Right ventricle myocardium superior (tissue), 1 donor: ENCODE results near the gene SLC30A2. TPM values are rescaled to one million over a fixed set of nuclear protein-coding genes. Genes with fewer than 3 reads are reported as not detected.
A peak's percentile ranks its signal among the peaks of the same experiment; 100 is the strongest.

Experiments used
- ATAC-seq: fragments of 200-7000 bp; cut with Tn5 transposase; one replicate; pipeline ENCODE4 v1.9.1; 2020; ENCODE audit warnings: mild to moderate bottlenecking; ENCODE audit not compliant: poor library complexity
- DNase-seq: peaks from one replicate; pipeline ENCODE4 v3.0.0-alpha.2; 2020
- intact Hi-C: fragments of 100-400 bp; cut with DNase I; formaldehyde crosslinking; loops from one replicate; pipeline ENCODE4 v1.11.2; 2022
- total RNA-seq: library from RNA; stranded (reverse); fragmentation: NEBNext Ultra II Directional; extraction: Animal tissue kit (Norgen Biotek cat#: 25700); gene quantifications from one replicate; pipeline ENCODE4 v1.2.1, GENCODE V29; 2021
- donor health status: DM: no; HTN: yes; CAD: no; lungs with severe emphysema.

The SLC30A2 gene
- total RNA-seq, 1 donor from 2014 or later, result 3.0 TPM

- ATAC-seq, result peak; percentile 10
- intact Hi-C loops, result no loop called here
- DNase-seq, result no peak
Observed at GRCh38 chr1:26015358-26015757, 30.6 kb downstream of the SLC30A2 start.

GRCh38 chr1:26014179-26014578 is 31.7 kb downstream of the SLC30A2 start:
- DNase-seq (no peak), ATAC-seq (no peak)
- intact Hi-C loops, result no loop called here

DNA sequence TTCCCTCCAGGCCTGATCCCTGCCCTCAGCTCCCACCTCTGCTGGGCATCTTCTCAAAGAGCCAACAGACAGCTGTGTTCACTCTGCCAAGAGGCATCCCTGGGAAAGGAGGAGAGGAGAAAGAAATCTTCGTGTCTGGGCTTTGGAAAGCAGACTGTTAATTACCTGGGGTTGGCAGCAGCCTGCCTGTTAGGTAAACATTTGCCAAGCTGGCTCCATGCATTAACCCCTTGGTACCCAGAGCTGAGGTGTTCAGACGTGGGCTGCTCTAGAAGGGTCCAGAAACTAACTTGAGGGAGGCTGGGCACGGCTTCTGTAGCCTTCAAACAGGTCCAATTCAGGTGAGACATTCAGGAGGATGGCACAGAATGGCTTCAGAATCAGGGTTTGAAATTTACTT is 33.1 kb downstream of the SLC30A2 start:
- intact Hi-C loops, result no loop called here
- no peak for ATAC-seq

DNA sequence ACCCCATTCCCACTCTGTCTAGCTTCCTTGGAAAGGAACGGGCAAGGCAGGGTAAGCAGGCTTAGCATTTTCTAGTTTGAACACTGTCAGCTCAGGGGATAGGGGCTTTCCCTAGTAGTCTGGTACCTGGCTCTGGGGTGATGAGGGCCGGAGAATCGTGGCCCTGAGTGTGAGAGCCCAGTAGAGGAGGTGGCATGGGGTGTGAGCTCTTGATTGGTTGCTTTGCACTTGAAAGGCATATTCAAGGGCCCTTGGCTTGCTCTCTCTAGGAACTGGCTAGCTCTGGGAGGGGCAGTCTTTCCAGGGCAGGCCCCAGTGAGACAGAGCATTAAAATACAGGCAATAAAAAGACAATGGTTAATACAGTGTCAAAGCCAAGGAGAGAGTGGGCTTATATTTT is 35.1 kb downstream of the SLC30A2 start:
- DNase-seq (no peak), ATAC-seq (no peak)
- intact Hi-C loops, result no loop called here

More for the DNA sequence above, 33.1 kb downstream of the SLC30A2 start:
- DNase-seq, result no peak

DNA sequence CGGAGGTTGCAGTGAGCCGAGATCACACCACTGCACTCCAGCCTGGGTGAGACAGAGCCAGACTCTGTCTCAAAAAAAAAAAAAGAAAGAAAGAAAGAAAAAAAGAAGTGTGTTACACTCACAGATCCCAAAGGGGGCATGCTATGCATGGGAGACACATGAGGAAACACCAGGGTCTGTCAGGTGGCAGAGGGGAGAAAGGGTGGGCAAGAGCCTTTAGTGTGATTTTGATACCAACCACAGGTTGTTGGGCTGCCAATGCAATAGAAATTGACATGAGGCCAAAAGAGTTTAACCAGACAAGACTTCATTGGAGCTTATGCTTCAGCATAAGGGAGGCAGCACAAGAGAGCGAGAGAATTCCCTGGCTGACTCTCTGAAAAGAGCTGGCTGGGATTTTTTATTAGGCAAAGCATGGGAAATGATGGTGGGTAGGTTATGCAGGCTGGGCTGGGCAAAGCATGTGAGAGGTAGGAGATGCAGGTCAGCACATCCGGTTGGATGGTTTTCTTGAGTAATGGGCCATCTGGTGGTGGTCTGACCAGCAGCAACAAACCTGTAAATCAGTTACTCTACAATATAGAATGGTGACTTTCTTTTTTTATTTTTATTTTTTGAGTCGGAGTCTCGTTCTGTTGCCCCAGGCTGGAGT is 36.0 kb downstream of the SLC30A2 start:
- DNase-seq (no peak), ATAC-seq (no peak)
- intact Hi-C loops, result no loop called here

DNA sequence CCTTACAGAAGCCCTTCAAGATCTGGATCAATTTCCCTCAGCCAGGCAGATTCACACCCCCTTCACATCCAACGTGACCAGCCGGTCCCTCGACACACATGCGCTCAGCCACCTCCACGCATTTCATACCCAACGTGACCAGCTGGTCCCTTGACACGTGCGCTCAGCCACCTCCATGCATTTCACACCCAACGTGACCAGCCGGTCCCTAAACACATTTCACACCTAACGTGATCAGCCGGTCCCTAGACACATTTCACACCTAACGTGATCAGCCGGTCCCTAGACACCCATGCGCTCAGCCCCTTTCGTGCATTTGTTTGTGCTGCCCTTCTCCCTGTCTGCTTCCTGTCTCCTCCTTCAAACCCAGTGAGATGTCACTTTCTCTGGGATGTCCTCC is 39.2 kb downstream of the SLC30A2 start:
- DNase-seq, result no peak
- intact Hi-C loops, result no loop called here
- no peak for ATAC-seq

DNA sequence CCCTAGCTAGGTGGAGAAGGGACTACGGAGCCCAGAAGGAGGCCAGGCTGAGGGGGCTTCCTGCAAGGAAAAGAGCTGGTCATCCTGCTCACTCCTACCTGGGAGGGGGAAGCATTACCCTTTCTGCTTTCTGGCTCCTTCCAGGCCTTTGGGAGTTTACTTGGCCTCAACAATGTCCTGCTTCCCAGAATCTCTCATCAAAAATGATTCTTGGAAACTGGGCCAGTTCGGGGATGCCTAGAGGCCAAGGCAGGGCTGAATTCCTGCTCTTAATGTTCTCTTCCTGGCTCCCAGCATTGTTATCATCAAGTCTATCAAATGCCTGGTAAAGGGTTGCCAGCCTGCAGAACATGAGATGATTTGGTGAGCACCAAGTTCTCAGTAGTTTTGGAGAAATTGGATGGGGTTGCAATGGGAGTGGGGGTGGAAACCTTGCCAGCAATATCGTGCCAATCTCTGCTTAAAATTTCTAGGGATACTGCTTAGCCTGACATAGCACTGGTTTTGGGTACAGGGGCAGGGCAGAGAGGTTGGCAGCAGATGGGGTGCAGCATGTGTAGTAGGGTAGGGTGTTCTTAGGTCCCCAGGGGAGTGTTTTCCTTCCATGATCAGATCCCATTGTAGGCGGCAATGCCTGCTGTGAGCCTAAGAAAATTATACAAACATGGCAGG is 40.3 kb downstream of the SLC30A2 start:
- no peak for DNase-seq
- ATAC-seq, result peak; percentile 20
- intact Hi-C loops, result no loop called here

DNA sequence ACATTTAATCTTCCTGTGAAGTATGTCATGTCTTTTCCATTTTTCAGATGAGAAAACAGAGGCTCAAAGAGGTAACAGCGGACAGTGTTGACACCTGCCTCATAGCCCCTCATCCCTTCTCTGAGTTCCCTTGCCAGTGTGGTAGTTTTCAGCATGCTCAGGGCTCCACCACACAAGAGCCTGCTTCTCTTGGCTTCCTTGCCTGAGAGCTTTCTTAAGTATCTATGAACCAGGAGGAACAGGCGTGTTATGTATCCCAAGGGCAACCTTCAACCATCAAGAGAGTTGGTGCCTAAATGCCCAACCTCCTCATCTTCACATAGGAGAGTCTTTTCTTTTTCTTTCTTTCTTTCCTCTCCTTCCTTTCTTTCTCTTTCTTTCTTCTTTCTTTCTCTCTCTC is 42.2 kb downstream of the SLC30A2 start:
- intact Hi-C loops, result no loop called here
- ATAC-seq (no peak), DNase-seq (no peak)

DNA sequence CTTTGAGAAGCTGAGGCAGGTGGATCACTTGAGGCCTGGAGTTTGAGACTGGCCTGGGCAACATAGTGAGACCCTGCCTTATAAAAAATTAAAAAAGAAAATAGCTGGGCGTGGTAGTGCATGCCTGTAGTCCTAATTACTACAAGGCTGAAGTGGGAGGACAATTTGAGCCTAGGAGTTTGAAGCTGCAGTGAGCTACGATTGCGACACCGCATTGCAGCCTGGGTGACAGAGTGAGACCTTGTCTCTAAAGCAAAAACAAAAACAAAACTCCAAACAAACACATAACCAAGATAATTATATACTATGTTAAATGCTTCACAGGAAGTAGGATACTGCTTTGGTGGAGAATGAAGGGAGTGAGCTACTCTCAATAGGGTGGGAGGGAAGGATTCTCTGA is 42.7 kb downstream of the SLC30A2 start:
- no peak for ATAC-seq
- intact Hi-C loops, result no loop called here
- no peak for DNase-seq

DNA sequence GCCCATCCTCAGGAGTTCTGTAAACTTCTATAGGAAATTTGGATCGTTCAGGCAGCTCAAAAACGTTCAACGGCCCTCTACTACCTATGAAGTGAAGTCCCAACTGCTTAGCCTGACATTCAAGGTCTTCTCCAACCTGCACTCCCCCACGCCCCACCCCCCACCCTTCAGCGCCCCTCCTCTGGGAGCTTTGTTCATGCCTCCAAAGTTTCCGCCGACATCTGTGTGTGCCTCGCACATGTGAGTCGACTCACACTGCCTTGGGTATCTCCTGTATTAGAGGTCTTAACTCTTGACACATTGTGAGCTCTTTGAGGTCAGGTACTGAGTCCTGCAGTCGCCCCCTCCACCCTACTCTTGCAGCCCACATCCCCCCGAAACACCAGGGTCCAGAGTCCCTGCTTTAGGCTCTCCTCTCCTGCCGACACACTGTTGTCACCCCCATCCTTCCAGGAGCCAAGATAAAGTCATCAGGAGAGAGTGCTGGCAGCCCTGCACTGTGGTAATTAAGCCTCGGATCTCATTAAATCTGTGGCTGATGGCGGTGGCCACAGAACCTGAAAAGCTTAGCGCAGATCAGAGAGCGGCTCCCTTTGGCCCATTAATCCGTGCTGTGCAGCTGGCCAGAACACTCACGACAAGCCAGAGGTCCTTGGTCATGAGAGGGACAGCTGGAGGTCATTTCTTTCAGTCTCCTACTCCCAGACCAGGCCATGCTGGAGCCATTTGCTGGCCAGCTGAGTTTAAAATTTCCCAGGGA is 46.7 kb downstream of the SLC30A2 start:
- intact Hi-C loops, result loop anchor here (5.0 kb wide), 1 partner anchor 102 kb away; no protein-coding TSS in a partner anchor
- no peak for DNase-seq
- no peak for ATAC-seq

- ATAC-seq (peak; percentile 99), DNase-seq (peak; percentile 98)
- intact Hi-C loops, result loop anchor here (5.0 kb wide), 1 partner anchor 101 kb away; no protein-coding TSS in a partner anchor
Observed at GRCh38 chr1:25997828-25998761, 47.8 kb downstream of the SLC30A2 start, which contains the start of gene PAFAH2. Gene PAFAH2 (minus strand): TSS chr1:25998063. CDS start chr1:25990816, 7,247 bp downstream.

GRCh38 chr1:25996966-25997827 is 48.7 kb downstream of the SLC30A2 start:
- ATAC-seq (peak; percentile 18), DNase-seq (no peak)
- intact Hi-C loops, result loop anchor here (5.0 kb wide), 1 partner anchor 100 kb away; no protein-coding TSS in a partner anchor

GRCh38 chr1:25994402-25995150 is 51.3 kb downstream of the SLC30A2 start:
- no peak for DNase-seq
- no peak for ATAC-seq
- intact Hi-C loops, result loop anchor here (5.0 kb wide), 1 partner anchor 97 kb away; no protein-coding TSS in a partner anchor

DNA sequence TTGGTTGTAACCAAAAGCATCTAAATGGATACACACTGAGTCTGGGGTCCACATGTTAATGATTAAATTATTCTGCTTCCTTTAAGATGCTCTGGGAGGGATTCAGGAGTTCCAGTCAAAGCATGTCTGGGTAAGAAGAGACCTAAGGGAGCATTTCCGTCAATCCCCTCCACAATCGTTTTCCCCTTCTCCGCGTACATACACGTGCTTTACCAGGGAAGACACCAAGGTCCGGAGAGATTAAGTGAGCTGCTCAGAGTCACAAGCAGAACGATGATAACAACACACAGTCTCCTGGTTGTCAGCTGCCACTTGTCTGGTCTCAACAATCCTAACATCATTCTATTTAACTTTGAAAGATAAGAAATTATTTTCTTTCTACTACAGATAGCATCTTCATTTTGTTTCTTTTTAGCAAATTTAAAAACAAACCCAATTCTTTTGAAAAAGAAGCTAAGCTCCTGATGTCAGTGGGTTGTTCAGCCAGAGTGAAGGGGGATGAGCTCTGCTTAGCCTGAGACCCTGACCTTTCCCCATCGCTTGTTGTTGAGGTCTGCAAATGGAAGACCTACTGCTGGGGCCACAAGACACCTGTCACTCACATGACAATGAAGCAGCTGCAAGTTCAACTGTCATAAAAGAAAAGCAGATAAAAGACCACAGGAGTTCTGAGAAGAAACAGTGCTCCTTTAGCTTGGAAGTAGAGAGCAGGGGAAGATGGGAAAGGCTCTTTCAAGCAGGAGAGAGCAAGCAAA is 52.5 kb downstream of the SLC30A2 start:
- no peak for ATAC-seq
- DNase-seq, result no peak
- intact Hi-C loops, result no loop called here

GRCh38 chr1:25992689-25993171 is 53.2 kb downstream of the SLC30A2 start:
- ATAC-seq (no peak), DNase-seq (no peak)
- intact Hi-C loops, result no loop called here
